SU-DHL-6 (cell line): ENCODE results near the gene DISP3.

Source experiments
- EZH2phosphoT487 ChIP-seq: fragments of 200-600 bp; sonication (generic), shearing (Covaris generic); conservative IDR thresholded peaks from 2 replicates; pipeline ENCODE4 v1.6.1; 2018; ENCODE audit warnings: mild to moderate bottlenecking, antibody characterized with exemption, low read length, moderate library complexity, mixed read lengths
- TF ChIP-seq, protein P1 (sequence below): fragments of 200-600 bp; sonication (generic); IDR thresholded peaks from one replicate; pipeline ENCODE4 v1.5.1; 2017; ENCODE audit warnings: antibody characterized with exemption, mild to moderate bottlenecking, low read length, moderate library complexity; ENCODE audit not compliant: insufficient read depth, poor library complexity, severe bottlenecking

DNA sequence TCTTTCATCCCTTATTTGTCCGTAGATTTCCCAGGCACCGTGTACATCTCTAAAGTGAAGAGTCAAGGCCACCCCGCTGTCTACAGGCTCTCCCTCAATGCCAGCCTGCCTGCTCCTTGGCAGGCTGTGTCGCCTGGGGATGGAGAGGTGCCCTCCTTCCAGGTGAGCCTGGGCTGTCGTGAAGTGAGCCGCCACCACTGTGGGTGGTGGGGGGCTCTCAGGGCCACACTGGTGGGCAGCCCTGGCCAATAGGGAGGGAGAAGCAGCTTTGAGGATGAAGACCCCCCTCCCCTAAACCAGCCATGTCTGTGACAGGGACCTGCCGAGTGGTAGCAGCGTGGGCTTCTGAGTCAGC lies 46.2 kb downstream of the DISP3 start:
- TF ChIP-seq, protein P1, sequence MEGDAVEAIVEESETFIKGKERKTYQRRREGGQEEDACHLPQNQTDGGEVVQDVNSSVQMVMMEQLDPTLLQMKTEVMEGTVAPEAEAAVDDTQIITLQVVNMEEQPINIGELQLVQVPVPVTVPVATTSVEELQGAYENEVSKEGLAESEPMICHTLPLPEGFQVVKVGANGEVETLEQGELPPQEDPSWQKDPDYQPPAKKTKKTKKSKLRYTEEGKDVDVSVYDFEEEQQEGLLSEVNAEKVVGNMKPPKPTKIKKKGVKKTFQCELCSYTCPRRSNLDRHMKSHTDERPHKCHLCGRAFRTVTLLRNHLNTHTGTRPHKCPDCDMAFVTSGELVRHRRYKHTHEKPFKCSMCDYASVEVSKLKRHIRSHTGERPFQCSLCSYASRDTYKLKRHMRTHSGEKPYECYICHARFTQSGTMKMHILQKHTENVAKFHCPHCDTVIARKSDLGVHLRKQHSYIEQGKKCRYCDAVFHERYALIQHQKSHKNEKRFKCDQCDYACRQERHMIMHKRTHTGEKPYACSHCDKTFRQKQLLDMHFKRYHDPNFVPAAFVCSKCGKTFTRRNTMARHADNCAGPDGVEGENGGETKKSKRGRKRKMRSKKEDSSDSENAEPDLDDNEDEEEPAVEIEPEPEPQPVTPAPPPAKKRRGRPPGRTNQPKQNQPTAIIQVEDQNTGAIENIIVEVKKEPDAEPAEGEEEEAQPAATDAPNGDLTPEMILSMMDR, result no peak
- no peak for TF ChIP-seq EZH2phosphoT487
